PFSK-1 (cell line): ENCODE measurements around the gene CMTM3.

Experiments used
- TAF1 ChIP-seq: IDR thresholded peaks from 2 replicates; pipeline ENCODE4 v1.6.1; 2012; ENCODE audit warnings: low read length, control low read depth, borderline replicate concordance; ENCODE audit not compliant: insufficient read depth
- TF ChIP-seq, protein P1 (sequence below), 2 experiments: IDR thresholded peaks; 2 replicates each; pipeline versions ENCODE4 v1.6.1 to v1.8.0; 2011 to 2012; ENCODE audit warnings: low read depth in 2 of 2, low read length in 2 of 2, control low read depth in 1 of 2, inconsistent platforms in 1 of 2, mild to moderate bottlenecking in 1 of 2, moderate library complexity in 1 of 2; ENCODE audit not compliant: insufficient read depth in 1 of 2

DNA sequence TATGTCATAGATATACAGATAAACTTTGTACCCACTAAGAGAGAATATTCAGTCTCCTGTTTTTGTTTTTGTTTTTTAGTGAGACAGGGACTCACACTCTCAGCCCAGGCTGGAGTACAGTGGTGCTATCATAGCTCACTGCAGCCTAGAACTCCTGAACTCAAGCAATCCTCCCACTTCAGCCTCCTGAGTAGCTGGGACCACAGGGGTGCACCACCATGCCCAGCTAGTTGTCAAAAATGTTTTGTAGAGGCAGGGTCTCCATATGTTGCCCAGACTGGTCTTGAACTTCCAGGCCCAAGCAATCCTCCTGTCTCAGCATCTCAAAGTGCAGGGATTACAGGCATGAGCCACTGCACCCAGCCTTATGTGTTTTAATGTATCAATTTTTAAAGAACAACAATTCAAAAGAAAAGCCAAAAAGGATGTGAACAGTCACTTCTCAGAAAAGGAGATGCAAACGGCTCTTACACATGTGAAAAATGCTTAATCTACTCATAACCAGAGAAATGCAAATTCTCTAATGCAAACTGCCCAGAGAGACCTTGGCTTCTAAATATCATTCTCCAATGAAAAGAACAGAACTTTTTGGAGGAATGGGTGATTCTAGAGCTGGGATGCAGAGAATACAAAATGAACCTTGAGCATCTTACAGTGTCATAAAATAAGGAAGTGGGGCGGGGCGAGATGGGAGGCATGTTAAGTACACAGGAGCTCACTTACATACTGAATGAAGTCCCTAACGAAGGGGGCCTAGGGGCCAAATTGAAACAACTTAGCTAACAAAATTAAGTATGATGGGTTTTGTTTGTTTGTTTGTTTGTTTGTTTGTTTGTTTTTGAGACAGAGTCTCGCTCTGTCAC is 7.3 kb upstream of the CMTM3 start:
- no peak for TF ChIP-seq TAF1
- TF ChIP-seq, protein P1, sequence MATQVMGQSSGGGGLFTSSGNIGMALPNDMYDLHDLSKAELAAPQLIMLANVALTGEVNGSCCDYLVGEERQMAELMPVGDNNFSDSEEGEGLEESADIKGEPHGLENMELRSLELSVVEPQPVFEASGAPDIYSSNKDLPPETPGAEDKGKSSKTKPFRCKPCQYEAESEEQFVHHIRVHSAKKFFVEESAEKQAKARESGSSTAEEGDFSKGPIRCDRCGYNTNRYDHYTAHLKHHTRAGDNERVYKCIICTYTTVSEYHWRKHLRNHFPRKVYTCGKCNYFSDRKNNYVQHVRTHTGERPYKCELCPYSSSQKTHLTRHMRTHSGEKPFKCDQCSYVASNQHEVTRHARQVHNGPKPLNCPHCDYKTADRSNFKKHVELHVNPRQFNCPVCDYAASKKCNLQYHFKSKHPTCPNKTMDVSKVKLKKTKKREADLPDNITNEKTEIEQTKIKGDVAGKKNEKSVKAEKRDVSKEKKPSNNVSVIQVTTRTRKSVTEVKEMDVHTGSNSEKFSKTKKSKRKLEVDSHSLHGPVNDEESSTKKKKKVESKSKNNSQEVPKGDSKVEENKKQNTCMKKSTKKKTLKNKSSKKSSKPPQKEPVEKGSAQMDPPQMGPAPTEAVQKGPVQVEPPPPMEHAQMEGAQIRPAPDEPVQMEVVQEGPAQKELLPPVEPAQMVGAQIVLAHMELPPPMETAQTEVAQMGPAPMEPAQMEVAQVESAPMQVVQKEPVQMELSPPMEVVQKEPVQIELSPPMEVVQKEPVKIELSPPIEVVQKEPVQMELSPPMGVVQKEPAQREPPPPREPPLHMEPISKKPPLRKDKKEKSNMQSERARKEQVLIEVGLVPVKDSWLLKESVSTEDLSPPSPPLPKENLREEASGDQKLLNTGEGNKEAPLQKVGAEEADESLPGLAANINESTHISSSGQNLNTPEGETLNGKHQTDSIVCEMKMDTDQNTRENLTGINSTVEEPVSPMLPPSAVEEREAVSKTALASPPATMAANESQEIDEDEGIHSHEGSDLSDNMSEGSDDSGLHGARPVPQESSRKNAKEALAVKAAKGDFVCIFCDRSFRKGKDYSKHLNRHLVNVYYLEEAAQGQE (IDR thresholded peaks at IDR 0.05; ENCODE audit: insufficient read depth in 1 of 2, low read depth in 2 of 2, low read length in 2 of 2): no peak
